Fibroblast of lung (primary cell): ENCODE measurements around the gene SNX18. TPM values are rescaled to one million over a fixed set of nuclear protein-coding genes. Genes with fewer than 3 reads are reported as not detected.

ENCODE experiments used
- DNase-seq, 2 donors: peaks; one replicate each; pipeline versions ENCODE4 v3.0.0 to v3.0.0-alpha.2; 2010; ENCODE audit warnings: low read depth in 2 of 2
- H2AFZ ChIP-seq: 2 replicates; pipeline ENCODE4 v1.5.1; 2012; ENCODE audit warnings: low read length, control low read depth, inconsistent platforms
- H3K27ac ChIP-seq: 2 replicates; pipeline ENCODE4 v1.5.1; 2011; ENCODE audit warnings: low read length, control low read depth; ENCODE audit not compliant: insufficient read depth
- H3K27me3 ChIP-seq: 2 replicates; pipeline ENCODE4 v1.5.1; 2011; ENCODE audit warnings: mild to moderate bottlenecking, low read length; ENCODE audit not compliant: control insufficient read depth, insufficient read depth
- H3K36me3 ChIP-seq: 2 replicates; pipeline ENCODE4 v1.5.1; 2011; ENCODE audit warnings: low read length; ENCODE audit not compliant: control insufficient read depth, insufficient read depth
- H3K4me1 ChIP-seq: 2 replicates; pipeline ENCODE4 v1.5.1; 2011; ENCODE audit warnings: low read length; ENCODE audit not compliant: control insufficient read depth, insufficient read depth; ENCODE audit errors: extremely low read depth
- H3K4me2 ChIP-seq: 2 replicates; pipeline ENCODE4 v1.5.1; 2011; ENCODE audit warnings: low read length, control low read depth; ENCODE audit not compliant: insufficient read depth; ENCODE audit errors: extremely low read depth
- H3K4me3 ChIP-seq, 4 experiments: fragments of 200-600 bp in 1 of 4; sonication (generic) in 1 of 4; replicated peaks in 1 of 4; 2 replicates each; pipeline ENCODE4 v1.5.1; 2011 to 2016; ENCODE audit warnings: low read length in 4 of 4, low read depth in 3 of 4, mild to moderate bottlenecking in 3 of 4, control low read depth in 2 of 4, inconsistent platforms in 1 of 4, mixed read lengths in 1 of 4; ENCODE audit not compliant: insufficient read depth in 1 of 4; ENCODE audit errors: control extremely low read depth in 1 of 4
- H3K79me2 ChIP-seq: 2 replicates; pipeline ENCODE4 v1.5.1; 2012; ENCODE audit warnings: mild to moderate bottlenecking, low read length, inconsistent platforms; ENCODE audit not compliant: control insufficient read depth, insufficient read depth
- H3K9ac ChIP-seq: 2 replicates; pipeline ENCODE4 v1.5.1; 2011; ENCODE audit warnings: mild to moderate bottlenecking, low read length, control low read depth; ENCODE audit not compliant: insufficient read depth
- H3K9me3 ChIP-seq: 2 replicates; pipeline ENCODE4 v1.5.1; 2012; ENCODE audit warnings: low read depth, low read length; ENCODE audit not compliant: control insufficient read depth, insufficient read depth
- H4K20me1 ChIP-seq: 2 replicates; pipeline ENCODE4 v1.5.1; 2011; ENCODE audit warnings: low read length; ENCODE audit not compliant: control insufficient read depth, insufficient read depth; ENCODE audit errors: extremely low read depth
- CTCF ChIP-seq, 2 donors: IDR thresholded peaks in 1 of 2; conservative IDR thresholded peaks in 1 of 2; 1 replicate in 1 of 2; 2 replicates in 1 of 2; pipeline ENCODE4 v1.5.1; 2011 to 2012; ENCODE audit warnings: low read length in 2 of 2, control low read depth in 1 of 2, inconsistent platforms in 1 of 2, low read depth in 1 of 2, mild to moderate bottlenecking in 1 of 2
- EZH2 ChIP-seq: IDR thresholded peaks from 2 replicates; pipeline ENCODE4 v1.5.1; 2012; ENCODE audit warnings: low read length, control low read depth, mild to moderate bottlenecking; ENCODE audit errors: missing control alignments
- polyA minus RNA-seq: library from RNA; depleted of rRNA, polyadenylated mRNA; stranded (reverse); fragments of >200 nt; gene quantifications from 2 replicates; pipeline ENCODE4 v1.2.3, GENCODE V29; 2011; ENCODE audit warnings: low replicate concordance
- polyA plus RNA-seq, 2 donors: library from polyadenylated mRNA; depleted of rRNA in 1 of 2; stranded (reverse) in 1 of 2; unstranded in 1 of 2; fragments of >200 nt; gene quantifications; 2 replicates each; pipeline ENCODE4 v1.2.1, GENCODE V29; 2011 to 2012; ENCODE audit warnings: missing spikeins in 1 of 2
- total RNA-seq: library from RNA; depleted of rRNA; stranded (reverse); fragments of >200 nt; gene quantifications from 2 replicates; pipeline ENCODE4 v1.2.1, GENCODE V29; 2014

The SNX18 gene
- total RNA-seq (91.7 and 109 TPM in 2 replicates), polyA plus RNA-seq (49.0 and 80.1 TPM in 2 replicates), polyA minus RNA-seq (34.0 and 60.5 TPM in 2 replicates)
- 44.7 and 78.2 TPM in 2 replicates for polyA plus RNA-seq (2012)

GRCh38 chr5:54517512-54518145 is at the start of gene SNX18:
SNX18 (plus strand) TSS chr5:54517759; CDS start chr5:54517953, 194 bp downstream.
- H3K4me2 ChIP-seq = peak within 1 kb of the TSS; percentile 90
- peaks cover 10% of the 10 kb centered on the region for H3K36me3 ChIP-seq
- TF ChIP-seq EZH2 (no peak), CTCF (conservative IDR thresholded peaks at IDR 0.05 in 1 of 2, IDR thresholded peaks at IDR 0.05 in 1 of 2; ENCODE audit: low read depth in 1 of 2, low read length in 2 of 2) (peak; percentile 68 to 94)
- peak within 1 kb of the TSS; percentile 79 to 93 (median 88) for H3K4me3 ChIP-seq
- H2AFZ ChIP-seq = peak within 1 kb of the TSS; percentile 79
- H3K27me3 ChIP-seq = no peaks in the 10 kb centered on the region
- H3K79me2 ChIP-seq = peaks cover 45% of the 10 kb centered on the region
- peak within 1 kb of the TSS; percentile 77 for H3K9ac ChIP-seq
- DNase-seq = peak; percentile 92 to 93
- peaks cover 13% of the 10 kb centered on the region for H3K4me1 ChIP-seq
- no peaks in the 10 kb centered on the region for H4K20me1 ChIP-seq
- peak within 1 kb of the TSS; percentile 64 for H3K27ac ChIP-seq
- H3K9me3 ChIP-seq = peaks cover 7% of the 10 kb centered on the region

- no peak overlapping the region for H3K9ac ChIP-seq
- H3K79me2 ChIP-seq = no peaks in the 10 kb centered on the region
- H3K4me2 ChIP-seq = peak overlapping the region; percentile 76
- TF ChIP-seq CTCF (conservative IDR thresholded peaks at IDR 0.05 in 1 of 2, IDR thresholded peaks at IDR 0.05 in 1 of 2; ENCODE audit: low read depth in 1 of 2, low read length in 2 of 2) (no peak), EZH2 (no peak)
- H3K27me3 ChIP-seq = no peaks in the 10 kb centered on the region
- H4K20me1 ChIP-seq = no peaks in the 10 kb centered on the region
- peak in 1 of 2 donors; percentile 16 for DNase-seq
- peak overlapping the region; percentile 4 to 47 (median 27) for H3K4me3 ChIP-seq
- no peaks in the 10 kb centered on the region for H3K36me3 ChIP-seq
- no peaks in the 10 kb centered on the region for H3K9me3 ChIP-seq
- peak overlapping the region; percentile 68 for H3K27ac ChIP-seq
- H3K4me1 ChIP-seq = peaks cover 3% of the 10 kb centered on the region
- peak overlapping the region; percentile 1 for H2AFZ ChIP-seq
Observed at GRCh38 chr5:54469622-54470021, 47.9 kb upstream of the SNX18 start.

- Histone ChIP-seq H3K4me3 (peak overlapping the region; percentile 4 to 47 (median 27)), H4K20me1 (no peaks in the 10 kb centered on the region), H3K27ac (peak overlapping the region; percentile 68), H3K36me3 (no peaks in the 10 kb centered on the region), H3K79me2 (no peaks in the 10 kb centered on the region), H3K4me2 (peak overlapping the region; percentile 76), H2AFZ (no peak overlapping the region), H3K4me1 (peaks cover 3% of the 10 kb centered on the region), H3K9me3 (no peaks in the 10 kb centered on the region), H3K9ac (no peak overlapping the region), H3K27me3 (no peaks in the 10 kb centered on the region)
- TF ChIP-seq CTCF (conservative IDR thresholded peaks at IDR 0.05 in 1 of 2, IDR thresholded peaks at IDR 0.05 in 1 of 2; ENCODE audit: low read depth in 1 of 2, low read length in 2 of 2) = no peak
- no peak for TF ChIP-seq EZH2
- peak; percentile 28 to 50 for DNase-seq
Observed at GRCh38 chr5:54470128-54470527, 47.4 kb upstream of the SNX18 start.
